Measurements from ENCODE around the gene NBL1.

Gene NBL1

DNA sequence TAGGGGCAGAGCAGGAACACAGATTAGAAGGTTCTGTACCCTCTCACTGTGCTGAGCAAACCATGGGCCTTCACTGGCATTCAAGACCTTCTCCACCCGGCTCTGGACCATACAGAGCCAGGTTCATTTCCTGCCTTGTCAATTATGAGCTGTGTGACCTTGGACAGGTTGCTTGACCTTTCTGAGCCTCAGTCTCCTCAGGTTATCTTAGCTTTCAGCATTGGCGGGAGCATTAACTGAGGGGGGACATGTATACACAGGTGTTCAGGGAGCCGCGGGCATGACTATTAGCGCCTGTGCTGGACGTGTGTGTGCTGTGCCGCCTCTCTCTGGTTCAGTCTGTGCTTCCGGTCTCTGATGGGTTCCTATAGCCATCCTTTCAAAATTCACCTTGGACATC is 52.7 kb downstream of the NBL1 start:
- DNase-seq (ENCODE audit: low read depth, low spot score), result no peak

DNA sequence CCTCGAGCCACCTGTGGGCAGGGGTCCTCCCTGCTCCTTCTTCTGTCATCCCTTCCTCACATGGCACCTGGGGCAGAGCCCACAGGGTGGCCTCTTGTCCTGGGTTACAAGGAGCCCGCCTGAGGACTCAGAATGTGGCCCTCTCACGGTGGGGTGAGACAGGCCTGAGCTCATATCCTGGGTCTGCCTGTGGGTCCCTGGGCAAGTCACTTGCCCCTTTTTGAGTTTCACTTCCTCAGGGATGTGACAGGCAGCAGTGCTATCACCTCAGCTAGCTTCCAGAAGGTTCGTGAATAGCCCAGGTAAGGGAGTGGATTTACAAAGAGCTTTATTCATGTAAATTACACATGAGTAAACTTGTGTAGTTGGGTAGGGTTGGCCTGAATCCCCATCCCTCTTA is 54.1 kb downstream of the NBL1 start:
- DNase-seq (ENCODE audit: low read depth, low spot score), result no peak

DNA sequence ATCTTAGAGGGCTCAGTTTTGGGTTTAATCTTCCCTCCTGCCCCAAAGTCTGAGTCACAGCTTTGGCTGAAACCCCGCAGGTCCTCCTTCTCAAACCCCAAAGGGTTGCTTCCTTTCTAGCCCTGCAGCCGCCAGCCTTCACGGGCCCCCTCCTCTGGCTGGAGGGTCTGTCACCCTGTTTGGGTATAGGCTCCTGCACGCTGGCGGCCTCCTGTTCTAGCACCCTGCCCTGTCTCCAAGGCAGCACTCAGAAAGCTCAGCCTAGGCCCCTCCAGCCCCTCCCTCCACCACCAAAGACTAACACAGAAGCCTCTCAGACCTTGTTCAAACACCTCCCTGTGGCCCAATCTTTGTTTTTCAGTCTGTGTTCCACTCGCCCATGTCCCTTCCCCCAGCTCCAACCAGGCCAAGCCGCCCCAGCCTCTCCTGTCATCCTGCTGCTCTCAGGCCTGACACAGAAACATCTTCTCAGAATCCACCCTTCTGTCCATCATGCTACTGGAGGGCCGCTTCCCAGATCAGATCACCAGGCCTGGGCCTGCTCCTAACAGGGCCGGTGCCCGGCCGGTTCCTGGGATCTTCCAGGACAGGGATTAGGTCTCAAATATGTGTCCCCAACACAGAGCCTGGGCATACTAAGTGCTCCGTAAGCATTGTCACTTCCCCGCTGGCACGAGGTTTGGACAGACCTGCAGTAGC is 56.1 kb downstream of the NBL1 start:
- DNase-seq (ENCODE audit: low read depth, low spot score), result no peak

DNA sequence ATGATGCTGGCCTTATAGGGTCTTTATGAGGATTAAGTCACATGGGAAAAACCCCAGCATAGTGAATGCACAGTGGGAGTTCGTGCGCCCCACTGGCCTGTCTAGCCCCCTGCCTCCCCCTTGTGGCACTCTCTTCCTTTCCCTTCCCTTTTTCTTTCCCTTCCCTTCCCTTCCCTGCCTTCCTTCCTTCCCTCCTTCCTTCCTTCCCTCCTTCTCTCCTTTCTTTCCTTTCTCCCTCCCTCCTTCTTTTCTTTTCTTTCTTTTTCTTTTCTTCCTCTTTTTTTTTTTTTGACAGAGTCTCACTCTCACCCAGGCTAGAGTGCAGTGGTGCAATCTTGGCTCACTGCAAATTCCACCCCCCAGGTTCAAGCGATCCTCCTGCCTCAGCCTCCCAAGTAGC is 59.2 kb downstream of the NBL1 start:
- no peak for DNase-seq (ENCODE audit: low read depth, low spot score)

GRCh38 chr1:19704247-19705113 is 60.4 kb downstream of the NBL1 start:
- DNase-seq (ENCODE audit: low read depth, low spot score), result peak; percentile 88

- DNase-seq (ENCODE audit: low read depth, low spot score), result no peak
These were observed 61.4 kb downstream of the NBL1 start for GRCh38 chr1:19705464-19705863.

DNA sequence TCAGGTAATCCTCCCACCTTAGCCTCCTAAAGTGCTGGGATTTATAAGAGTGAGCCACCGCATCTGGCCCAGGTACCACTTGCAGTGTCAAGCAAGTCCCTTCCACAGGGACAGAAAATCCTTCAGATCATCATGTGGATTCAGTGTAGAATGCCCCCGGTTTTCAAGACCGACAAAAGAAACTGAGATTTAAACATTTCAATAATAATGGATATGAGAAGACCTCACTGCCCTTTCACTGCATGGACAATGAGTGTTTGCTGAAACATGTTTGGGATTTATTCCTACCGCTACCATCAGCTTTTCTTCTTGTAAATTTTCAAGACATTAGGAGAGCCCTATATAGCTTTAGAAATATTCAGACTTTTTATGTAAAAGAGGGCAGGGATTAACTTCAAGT is 62.0 kb downstream of the NBL1 start:
- DNase-seq (ENCODE audit: low read depth, low spot score), result no peak

All from ELF-1 (cell line).